Left cardiac atrium (tissue), 4 donors: ENCODE results near the gene TRIM26. TPM values are rescaled to one million over a fixed set of nuclear protein-coding genes. Genes with fewer than 3 reads are reported as not detected.
"Not testable (repeated sequence)": the region's sequence is repeated elsewhere in the genome, so short reads cannot be mapped to it uniquely, and the experiment has no call there.

Source experiments
- ATAC-seq, 2 donors: fragments of 200-7000 bp; cut with Tn5 transposase; one replicate each; pipeline ENCODE4 v1.9.1; 2020; ENCODE audit warnings: mild to moderate bottlenecking in 2 of 2, moderate library complexity in 2 of 2
- DNase-seq: peaks from one replicate; pipeline ENCODE4 v3.0.0-alpha.2; 2020
- intact Hi-C, 2 donors: fragments of 100-400 bp; cut with DNase I; formaldehyde crosslinking; loops; one replicate each; pipeline versions ENCODE4 v1.14.1 to v1.15.1; 2022 to 2023
- long read RNA-seq: library from polyadenylated mRNA; unstranded; transcript quantifications from one replicate; pipeline ENCODE4 v2.0.0, GENCODE V29; 2021
- total RNA-seq, 2 donors: library from RNA; stranded (reverse); fragmentation: NEBNext Ultra II Directional; extraction: Animal tissue kit (Norgen Biotek cat#: 25700); gene quantifications; one replicate each; pipeline ENCODE4 v1.2.1, GENCODE V29; 2021
- donor health status: DM: no; HTN: yes; CAD: no.
- donor health status: DM: no; HTN: yes; CAD: no; lungs with severe emphysema.
- donor health status: DM: yes; HTN: yes; CAD: no.
- donor health status: Dilated cardiomyopathy.

The TRIM26 gene
- total RNA-seq, result 10 to 100 TPM; 22.1 to 24.1 TPM
- long read RNA-seq, partial matches to known transcripts, result 2 of 12 reads
- long read RNA-seq, other reads (novel, unspliced or antisense), result 9 of 12 reads

GRCh38 chr6:30212865-30213666 lies at the start of gene TRIM26:
Gene TRIM26, minus strand, starts transcription at chr6:30213406. Its CDS starts 14,303 bp downstream, at chr6:30199103.
- ATAC-seq (peak; percentile 96), DNase-seq (peak; percentile 97)
- intact Hi-C loops, result loop anchor here in 1 of 2 donors (10.0 kb wide), 1 partner anchor 112 kb away; the partner anchor contains the start of gene TRIM39

GRCh38 chr6:30260036-30260504 lies 46.9 kb upstream of the TRIM26 start:
- DNase-seq (peak; percentile 19), ATAC-seq (peak; percentile 21 to 23)
- intact Hi-C loops, result no loop called here

- intact Hi-C loops, result no loop called here
- ATAC-seq (peak; percentile 97 to 98), DNase-seq (peak; percentile 78)
Measured at GRCh38 chr6:30259140-30260035, 46.2 kb upstream of the TRIM26 start.

- intact Hi-C loops, result no loop called here
- ATAC-seq, result no peak
Measured at GRCh38 chr6:30258204-30258603, 45.0 kb upstream of the TRIM26 start.

GRCh38 chr6:30252417-30252816 lies 39.2 kb upstream of the TRIM26 start:
- ATAC-seq, intact Hi-C loops, DNase-seq: not testable (repeated sequence)

More at GRCh38 chr6:30258204-30258603, 45.0 kb upstream of the TRIM26 start:
- DNase-seq, result no peak

- DNase-seq (no peak), ATAC-seq (no peak)
- intact Hi-C loops, result no loop called here
Measured at GRCh38 chr6:30244560-30244959, 31.4 kb upstream of the TRIM26 start.

- intact Hi-C loops, result no loop called here
- ATAC-seq (no peak), DNase-seq (no peak)
Measured at GRCh38 chr6:30238178-30238795, 25.1 kb upstream of the TRIM26 start.

- intact Hi-C loops, result no loop called here
- DNase-seq (no peak), ATAC-seq (no peak)
Measured at GRCh38 chr6:30234356-30234755, 21.1 kb upstream of the TRIM26 start.

- ATAC-seq, result no peak
- intact Hi-C loops, result no loop called here
Measured at GRCh38 chr6:30231067-30231466, 17.9 kb upstream of the TRIM26 start.

GRCh38 chr6:30227763-30228487 lies 14.7 kb upstream of the TRIM26 start:
- intact Hi-C loops, result loop anchor here in 1 of 2 donors (10.0 kb wide), 1 partner anchor 167 kb away; no protein-coding TSS in a partner anchor
- ATAC-seq, result no peak
- no peak for DNase-seq

More at GRCh38 chr6:30231067-30231466, 17.9 kb upstream of the TRIM26 start:
- no peak for DNase-seq

GRCh38 chr6:30227242-30227722 lies 14.1 kb upstream of the TRIM26 start:
- intact Hi-C loops, result loop anchor here in 1 of 2 donors (10.0 kb wide), 1 partner anchor 168 kb away; no protein-coding TSS in a partner anchor
- no peak for DNase-seq
- no peak for ATAC-seq

GRCh38 chr6:30223339-30223738 lies 10.1 kb upstream of the TRIM26 start:
- intact Hi-C loops, result loop anchor here in 1 of 2 donors (10.0 kb wide), 1 partner anchor 171 kb away; no protein-coding TSS in a partner anchor
- ATAC-seq (no peak), DNase-seq (no peak)

GRCh38 chr6:30221956-30222355 lies 8.8 kb upstream of the TRIM26 start:
- DNase-seq, ATAC-seq: not testable (repeated sequence)
- intact Hi-C loops, result loop anchor here in 1 of 2 donors (10.0 kb wide), 1 partner anchor 173 kb away; no protein-coding TSS in a partner anchor

- intact Hi-C loops, result loop anchor here in 1 of 2 donors (10.0 kb wide), 1 partner anchor 173 kb away; no protein-coding TSS in a partner anchor
- not testable (repeated sequence) for ATAC-seq, DNase-seq
Measured at GRCh38 chr6:30221395-30221794, 8.2 kb upstream of the TRIM26 start.

GRCh38 chr6:30219244-30219643 lies 6.0 kb upstream of the TRIM26 start:
- DNase-seq (no peak), ATAC-seq (peak; percentile 28 to 44)
- intact Hi-C loops, result loop anchor here in 1 of 2 donors (5.0 to 10.0 kb wide), 2 partner anchors 106 to 178 kb away; partner anchors contain the start of gene TRIM39

- intact Hi-C loops, result loop anchor here in 1 of 2 donors (5.0 to 10.0 kb wide), 2 partner anchors 109 to 181 kb away; partner anchors contain the start of gene TRIM39
- ATAC-seq, result no peak
- no peak for DNase-seq
Measured at GRCh38 chr6:30216096-30216495, 2.9 kb upstream of the TRIM26 start.

- intact Hi-C loops, result loop anchor here in 1 of 2 donors (10.0 kb wide), 1 partner anchor 110 kb away; the partner anchor contains the start of gene TRIM39
- DNase-seq (no peak), ATAC-seq (no peak)
Measured at GRCh38 chr6:30214657-30214982, 1.4 kb upstream of the TRIM26 start.
